NCI-H187 treated with DMSO at 0.1 percent for 48 hours (cell line): ENCODE results near the gene PRKCE.

Experiments used
- DNase-seq: peaks from one replicate; lab custom pipeline; 2025; lab: John Stamatoyannopoulos, UW

PRKCE gene

DNA sequence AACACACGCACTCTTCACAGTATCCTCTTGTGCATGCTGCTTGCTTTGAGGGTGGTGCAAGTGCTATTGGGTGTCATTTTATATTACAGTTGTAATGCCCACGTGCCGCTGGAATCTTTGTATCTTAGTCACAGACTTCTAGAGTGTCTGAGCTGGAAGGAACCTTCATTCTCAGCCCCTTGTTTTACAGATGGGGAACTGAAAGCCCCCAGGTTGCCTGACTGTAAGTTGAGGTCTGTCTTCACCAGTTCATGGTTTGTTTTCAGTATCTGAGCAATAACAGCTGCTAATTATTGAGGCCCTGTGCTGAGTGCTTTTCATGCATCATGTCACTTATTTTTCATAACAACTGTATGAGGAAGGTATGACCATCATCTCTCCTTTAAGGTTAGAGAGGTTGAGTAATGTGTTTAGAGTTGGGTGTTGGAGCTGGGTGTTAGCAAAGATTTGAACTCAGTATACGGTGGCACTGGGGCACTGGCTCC, 77.0 kb downstream of the PRKCE start:
- no peak for DNase-seq

DNA sequence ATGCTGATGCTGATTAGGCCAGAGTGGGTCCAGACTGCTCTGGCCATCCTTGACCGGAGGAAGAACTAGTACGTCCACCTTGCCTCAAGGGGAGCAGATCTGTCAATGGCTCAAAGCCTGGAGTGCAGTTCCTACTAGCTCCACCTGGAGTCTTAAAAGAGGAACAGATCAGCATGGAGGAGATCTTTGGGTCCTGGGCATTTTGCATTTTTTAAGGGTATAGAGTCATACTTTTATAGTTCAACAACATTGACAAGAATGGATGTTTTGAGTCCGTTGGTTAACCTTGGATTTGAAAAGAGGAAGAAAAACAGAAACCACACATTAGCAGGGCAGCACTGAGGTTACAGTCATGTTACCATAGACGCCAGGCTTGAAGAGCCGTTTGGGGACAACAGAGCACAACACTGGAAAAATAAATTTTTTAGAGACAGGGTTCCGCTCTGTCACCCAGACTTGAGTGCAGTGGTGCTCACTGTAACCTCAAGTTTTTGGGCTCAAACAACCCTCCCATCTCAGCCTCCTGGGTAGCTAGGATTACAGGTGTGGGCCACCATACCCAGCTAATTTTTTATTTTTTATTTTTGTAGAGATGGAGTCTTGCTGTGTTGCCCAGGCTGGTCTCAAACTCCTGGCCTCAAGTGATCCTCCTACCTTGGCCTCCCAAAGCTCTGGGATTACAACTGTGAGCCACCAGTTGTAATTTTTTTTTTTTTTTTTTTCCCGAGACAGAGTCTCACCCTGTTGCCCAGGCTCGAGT, 78.5 kb downstream of the PRKCE start:
- DNase-seq, result no peak

DNA sequence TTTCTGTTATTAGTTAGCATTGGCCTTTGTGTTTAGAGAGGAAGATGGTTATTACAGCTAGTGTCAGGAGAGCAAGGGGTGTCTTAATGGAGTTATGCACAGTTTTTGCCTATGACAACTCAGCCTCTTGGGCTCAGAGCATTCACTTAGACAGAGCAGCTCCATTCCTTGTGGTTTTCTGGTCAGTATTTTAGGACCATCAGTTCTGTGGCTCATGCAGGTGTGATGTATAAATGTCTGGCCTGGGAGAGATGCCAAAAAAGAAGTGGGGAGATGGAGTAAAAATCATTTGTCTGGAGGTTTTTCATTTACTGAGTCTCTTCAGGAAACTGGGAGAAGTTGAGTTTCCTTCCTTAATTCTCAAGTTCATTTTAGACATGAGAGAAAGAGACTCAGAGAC, 79.7 kb downstream of the PRKCE start:
- DNase-seq, result no peak

DNA sequence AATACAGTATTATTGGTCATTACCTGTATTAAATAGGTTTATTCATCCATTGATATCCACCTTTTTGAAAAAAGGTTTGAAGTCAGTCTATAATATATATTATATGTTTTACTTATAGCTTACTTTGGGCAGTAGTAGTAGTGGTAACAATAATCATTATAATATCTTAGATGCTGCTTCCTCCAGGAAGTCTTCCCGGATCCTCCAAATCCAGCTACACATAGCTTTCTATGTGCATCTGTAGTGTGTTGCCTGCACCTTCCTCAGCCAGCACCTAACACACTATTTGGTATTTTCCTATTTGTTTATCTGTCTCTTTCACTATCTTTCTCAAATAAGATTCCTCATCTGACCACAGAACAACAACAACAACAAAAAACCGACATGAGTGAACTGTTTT, 81.0 kb downstream of the PRKCE start:
- no peak for DNase-seq

DNA sequence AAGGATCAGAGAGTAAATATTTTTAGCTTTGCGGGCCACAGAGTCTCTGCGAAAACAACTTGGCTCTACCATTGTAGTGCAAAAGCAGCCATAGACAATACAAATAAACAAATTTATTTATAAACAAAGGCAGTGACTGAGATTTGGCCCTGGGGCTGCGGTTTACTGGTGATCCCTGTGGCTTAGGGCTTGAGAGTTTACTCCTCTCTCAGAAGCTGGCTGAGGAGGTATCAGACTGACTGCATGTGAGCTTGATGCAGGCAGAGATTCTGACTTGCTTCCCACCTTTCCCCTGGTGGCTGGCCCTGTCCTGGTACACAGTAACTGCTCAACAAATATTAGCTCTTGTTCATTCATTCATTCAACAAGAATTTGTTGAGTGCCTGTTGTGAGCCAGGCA, 81.5 kb downstream of the PRKCE start:
- no peak for DNase-seq

DNA sequence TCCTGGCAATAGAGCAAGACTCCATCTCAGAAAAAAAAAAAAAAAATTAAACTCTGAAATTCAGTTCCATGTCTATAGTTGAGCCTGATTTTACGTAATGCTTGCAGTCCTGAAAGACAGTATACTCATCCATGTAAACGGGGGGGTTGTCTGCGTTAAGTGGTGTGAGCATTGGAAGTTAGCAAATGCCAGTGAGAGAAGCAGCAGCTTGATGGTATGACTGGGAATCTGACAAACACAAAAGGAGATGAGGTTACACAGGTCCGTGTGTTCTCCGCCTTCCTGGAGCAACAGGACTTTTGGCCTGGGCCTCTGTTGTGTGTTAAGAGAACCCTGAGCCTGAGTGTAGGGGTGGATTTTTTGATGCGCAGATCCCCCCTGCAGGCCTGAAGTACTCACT, 82.9 kb downstream of the PRKCE start:
- no peak for DNase-seq

DNA sequence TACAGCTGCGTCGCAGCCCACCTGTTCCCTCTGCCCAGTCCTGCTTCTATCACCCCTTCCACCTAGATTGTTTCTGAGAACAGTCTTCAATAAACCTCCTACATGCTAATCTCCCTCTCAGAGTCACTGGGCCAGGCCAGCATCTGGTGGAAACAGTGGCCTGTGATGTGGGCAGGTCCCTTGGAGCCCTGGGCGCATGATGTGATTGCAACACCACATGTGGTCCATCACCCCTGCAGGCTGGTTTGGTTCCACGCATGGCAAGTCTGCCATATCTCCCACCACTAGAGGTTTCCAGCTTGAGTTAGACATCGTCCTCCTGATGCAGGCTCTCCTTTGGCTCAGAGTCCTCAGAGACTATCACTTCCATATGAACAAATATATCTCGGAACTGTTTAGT, 83.5 kb downstream of the PRKCE start:
- no peak for DNase-seq

DNA sequence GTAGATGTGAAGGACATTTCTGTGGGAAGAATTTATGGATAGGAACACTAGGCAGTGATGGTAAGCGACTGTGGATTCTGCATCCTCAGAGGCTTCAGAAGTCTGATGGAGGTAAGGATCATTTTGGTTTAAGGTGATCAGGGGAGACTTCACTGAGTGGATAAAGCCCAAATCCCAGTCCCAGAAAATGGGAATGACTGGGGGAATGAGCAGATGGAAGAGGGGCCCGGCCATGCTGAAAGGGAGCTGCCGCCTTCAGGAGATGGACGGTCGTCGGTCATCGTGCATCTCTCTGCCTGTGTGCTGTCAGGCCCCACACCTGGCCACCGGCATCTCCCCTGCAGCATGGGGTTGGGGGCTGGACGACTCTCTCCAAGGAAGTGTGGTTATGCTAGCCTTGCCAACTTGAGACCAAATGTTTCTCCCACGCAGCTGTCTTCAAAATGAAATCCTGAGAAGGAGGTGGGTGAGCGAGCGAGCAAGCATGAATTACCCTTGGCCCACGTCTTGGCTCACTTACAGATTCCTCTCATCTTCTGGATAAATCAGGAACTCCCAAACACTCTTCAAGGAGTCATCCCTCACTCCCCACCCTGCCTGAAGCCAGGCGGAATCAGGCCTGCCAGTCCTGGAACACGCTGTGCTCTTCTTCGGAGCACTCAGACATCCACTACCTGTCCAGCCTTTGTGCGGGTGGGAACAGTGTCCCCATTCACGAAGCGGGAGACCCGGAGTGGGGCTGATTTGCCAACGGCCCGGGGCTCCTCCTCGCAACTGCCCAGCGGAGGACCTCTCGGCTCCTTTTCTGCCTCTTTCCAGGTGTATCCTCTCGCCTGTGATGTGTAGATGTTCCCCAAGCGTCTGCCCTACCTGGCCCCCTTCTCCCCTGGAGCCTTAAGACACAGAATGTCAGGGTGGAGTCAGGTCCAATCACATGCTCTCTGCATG, 85.6 kb downstream of the PRKCE start:
- DNase-seq, result no peak

DNA sequence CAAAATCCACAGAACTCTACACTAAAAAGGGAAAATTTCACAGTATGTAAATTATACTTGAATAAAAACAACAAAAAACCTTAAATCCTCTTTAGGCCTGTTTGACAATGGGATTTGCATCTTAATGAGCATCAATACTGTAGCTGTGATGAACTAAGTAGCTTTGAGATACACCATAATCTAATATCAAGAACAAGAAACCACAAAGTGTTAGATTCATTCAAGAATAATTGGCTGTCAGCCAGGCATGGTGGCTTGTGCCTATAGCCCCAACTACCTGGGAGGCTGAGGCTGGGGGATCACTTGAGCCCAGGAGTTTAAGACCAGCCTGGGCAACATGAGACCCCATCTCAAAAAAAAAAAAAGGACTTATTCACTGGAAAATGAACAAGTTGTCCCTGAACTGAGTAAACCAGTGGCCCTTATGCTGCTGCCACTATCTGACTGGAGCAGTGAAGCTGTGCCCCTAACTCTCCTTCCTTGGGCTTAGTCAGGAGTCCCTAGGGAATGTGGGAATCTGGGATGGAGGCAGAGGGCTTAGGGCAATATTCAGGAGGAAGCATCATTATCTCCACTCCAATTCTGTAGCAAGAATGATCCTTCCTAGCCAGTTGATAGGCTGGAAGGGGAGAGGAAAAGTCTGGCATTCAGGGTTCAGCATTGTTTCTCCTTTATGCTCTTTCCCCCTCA, 88.5 kb downstream of the PRKCE start:
- DNase-seq, result no peak

DNA sequence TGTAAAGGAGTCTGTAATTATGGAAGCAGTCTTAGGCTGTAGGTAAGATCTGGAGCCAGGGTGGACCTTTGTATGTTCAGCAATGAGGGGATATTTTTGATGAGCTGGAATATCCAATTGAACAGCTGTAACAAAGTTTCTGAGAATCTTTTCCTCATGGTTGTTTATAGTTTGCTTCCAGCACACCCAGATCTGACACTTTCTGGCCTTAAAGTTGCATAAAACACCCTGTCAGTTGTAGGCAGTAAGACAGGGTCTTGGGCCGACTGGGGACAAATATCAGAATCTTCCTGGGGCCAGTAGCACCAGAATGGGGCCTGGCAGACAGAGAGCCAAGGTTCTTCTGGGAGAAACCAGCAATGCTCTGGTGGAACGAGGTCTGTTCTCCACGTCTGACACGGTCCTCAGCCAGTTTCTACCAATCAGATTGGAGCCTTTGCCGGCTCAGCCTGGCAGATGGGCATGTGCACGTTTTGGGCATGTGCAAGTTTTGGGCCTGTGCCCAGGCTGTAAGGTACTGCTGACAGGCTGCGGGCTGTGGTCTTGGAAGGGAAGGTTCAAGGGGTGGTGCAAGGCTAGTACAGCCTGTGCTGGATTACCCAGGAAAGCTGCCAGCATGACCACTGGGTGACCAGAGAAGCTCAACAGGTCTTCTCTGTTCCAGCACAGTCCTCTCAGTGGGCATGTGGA, 89.8 kb downstream of the PRKCE start:
- no peak for DNase-seq

DNA sequence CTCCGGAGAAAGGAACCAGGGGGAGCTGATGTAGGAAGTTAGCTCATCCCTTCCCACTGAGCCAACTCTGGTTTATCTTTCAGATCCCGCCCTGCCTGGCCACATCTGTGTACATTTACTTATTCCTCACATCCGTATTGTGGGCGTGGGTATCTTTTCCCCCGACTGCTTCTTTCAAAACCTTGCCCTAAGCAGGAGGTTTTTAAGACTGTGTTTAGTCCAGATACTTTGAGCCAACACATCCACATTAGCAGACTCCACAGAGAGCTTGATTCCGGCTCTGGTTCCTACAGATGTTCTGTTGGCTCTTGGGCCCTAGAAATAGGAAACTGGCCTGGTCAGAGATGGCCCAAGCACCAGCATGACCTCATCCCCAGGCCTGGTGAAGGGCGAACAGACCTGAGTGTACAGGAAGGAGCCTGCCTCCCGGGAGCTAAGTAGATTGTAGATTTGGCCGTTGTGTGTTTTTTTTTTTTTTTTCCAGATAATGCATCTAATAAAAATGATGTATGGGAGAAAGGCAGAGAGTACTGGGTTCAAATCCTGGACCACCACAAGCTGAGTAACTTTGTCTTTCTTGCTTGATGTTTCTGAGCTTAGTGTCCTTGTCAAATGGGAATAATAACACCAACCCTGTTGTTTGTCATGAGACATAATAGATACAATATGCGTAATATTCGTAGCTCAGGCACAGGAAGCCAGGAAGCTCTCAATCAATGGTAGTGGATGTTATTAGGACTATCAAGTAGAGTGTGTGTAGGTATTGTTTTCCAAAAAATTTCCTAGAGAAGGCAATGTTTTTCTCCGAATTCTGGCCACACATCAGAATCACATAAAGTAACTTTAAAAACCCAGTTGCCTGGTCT, 92.3 kb downstream of the PRKCE start:
- DNase-seq, result no peak

DNA sequence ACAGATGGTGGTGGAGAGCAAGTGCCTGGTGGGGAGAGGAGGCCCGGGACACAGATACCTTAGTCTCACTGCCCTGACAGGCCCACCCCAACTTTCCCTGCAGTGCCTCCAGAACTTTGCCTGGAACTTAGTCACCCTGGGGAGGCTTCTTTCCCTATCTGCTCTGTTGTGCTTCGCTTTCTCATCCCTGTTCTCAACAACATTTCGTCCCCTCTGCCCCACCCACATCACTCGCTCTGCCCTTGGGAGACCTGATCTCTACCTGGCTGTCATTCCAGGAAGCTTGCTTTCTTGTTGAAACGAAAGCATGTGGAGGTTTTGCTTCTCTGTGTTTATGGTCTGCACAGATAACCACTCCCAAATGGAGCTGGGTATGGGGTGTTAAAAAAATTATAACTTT, 93.8 kb downstream of the PRKCE start:
- no peak for DNase-seq

DNA sequence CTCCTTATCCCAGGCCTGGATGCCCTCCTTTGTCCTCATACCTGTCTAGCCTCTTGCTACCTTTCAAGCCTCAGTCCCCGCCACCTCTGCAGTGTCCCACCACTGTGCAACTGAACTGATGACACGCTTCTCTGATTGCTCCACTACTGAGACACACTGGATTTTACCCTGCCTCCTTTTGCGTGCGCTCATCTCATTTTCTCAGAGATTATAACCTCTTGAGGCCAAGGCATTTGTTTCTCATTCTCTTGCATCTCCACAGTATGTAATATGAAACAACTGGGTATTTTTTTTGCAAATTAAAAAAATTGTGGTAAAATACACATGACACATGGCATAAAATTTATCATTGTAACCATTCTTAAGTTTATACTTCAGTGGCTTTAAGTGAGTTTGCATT, 95.4 kb downstream of the PRKCE start:
- no peak for DNase-seq

DNA sequence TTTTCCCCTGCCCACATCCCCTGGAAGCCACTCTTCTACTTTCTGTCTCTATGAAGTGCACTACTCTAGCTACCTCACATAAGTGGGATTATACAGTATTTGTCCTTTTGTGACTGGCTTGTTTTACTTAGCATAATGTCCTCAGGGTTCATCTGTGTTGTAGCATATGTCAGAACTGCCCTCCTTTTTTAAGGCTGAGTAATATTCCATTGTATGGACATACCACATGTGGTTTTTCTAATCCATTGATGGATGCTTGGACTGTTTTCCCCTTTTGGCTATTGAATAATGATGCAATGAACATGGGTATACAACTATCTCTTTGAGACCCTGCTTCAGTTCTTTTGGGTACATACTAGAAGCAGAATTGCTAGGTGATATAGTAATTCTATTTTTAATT, 95.9 kb downstream of the PRKCE start:
- DNase-seq, result no peak

DNA sequence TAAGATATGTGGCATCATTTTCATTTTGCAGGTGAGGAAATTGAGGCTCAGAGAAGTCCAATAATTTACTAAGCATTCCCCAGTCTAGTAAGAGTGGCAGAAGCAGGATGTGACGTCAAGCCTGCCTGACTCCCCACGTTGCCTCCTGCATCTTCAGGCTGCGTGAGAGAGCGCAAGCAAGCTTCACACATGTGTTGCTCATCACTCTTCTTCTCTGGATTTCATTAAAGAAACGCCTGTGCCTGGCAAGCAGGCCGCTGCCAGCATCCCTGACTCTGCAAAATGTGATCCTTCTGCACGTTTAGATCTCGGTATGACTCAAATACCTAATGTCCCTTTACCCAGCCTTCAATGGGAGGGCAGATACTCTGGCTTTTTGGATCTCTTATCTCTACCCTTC, 96.8 kb downstream of the PRKCE start:
- no peak for DNase-seq

DNA sequence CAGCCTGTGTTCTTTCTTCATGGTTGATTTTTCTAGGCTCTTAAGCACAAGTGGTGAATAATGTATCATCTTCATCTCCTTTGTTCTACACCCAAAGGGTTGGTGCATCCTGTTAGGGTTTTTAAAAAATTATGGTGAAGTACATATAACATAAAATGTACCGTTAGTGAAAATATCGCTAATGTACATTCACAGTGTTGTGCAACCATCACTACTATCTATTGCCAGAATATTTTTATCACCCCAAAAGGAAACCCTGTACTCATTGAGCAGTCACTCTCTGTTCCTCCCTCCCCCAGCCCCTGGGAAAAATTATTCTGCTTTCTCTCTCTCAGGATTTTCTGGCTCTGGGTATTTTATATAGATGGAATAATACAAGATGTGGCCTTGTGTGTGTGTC, 98.5 kb downstream of the PRKCE start:
- DNase-seq, result no peak

DNA sequence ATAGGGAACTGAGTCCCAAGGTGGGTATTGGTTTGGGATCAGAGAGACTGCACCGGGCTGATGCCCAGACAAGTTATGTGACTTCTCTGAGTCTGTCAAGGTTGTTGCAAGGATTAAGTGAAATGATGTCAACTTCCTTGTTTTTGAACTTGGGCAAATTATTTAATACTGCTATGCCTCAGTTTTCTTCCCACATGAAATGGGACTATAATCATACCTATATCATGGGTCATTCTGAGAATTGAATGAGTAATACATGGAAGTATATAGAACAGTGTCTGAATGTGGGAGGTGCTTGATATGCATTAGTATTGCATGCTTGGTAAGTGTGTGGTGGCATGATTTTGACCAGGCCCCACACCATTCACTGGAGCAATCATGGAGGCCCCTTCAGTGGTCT, 99.0 kb downstream of the PRKCE start:
- DNase-seq, result no peak

DNA sequence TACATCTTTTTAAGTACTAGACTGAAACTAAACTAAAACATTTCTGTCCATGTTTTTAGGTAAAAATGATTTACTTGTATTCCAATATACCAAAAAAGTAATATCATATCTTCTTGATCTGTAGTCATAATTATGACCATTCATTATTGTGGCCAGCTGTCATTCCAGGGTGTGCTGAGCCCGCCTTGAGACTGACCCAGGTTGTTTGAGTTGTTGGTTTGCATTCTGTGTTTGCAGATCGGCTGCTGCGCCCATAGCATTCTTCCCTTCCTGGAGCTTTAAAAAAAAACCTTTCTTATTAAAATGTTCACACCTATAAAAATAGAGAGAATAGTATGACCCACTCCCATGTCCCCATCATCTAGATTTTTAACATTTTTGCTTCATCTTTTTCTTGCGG, 101.9 kb downstream of the PRKCE start:
- DNase-seq, result no peak

DNA sequence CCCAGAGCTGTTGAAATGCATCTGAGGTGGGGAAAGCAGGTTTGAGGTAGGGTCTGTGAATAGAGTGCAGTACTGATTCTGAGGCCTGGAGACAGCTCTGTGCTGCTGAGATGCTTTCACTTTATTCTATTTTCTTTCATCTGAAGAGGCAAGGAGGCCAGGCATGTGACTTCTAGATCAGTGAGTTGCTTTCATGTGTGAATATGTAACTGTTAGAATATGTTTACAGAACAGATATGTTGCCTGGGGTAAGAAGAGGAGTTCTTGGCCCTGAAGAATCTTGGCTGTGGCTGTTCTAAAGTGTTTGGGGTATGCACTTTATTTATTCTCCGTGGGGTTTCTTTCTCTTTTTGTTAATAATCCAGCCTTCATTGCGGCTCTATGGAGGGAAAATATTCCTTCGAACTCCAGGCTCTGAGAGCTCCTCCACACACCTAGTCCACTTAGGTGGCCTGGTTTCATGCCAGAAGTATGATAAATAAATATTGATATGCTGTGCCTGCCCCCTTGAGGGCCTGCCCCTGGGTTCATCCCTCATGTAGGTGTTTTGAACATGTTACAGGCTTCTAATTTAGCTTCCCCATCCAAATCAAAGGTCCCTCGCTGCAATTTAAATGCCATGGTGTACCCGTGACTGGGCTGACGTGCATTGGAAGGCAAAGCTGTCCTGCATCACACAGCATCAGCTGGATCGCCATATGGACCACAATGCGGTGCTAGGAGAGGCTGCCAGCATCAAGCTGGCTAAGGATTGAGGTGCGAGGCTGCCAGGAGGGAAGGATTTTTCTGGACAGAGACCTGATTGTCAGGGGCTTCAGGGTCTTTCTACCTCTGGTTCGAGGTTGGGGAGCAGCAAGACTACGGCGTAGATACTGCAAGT, 102.9 kb downstream of the PRKCE start:
- no peak for DNase-seq
